ENCODE data around the gene CPVL. TPM values are rescaled to one million over a fixed set of nuclear protein-coding genes. Genes with fewer than 3 reads are reported as not detected.

CPVL gene
- total RNA-seq, 1 experiment from 2014 or later = 1.1 TPM

DNA sequence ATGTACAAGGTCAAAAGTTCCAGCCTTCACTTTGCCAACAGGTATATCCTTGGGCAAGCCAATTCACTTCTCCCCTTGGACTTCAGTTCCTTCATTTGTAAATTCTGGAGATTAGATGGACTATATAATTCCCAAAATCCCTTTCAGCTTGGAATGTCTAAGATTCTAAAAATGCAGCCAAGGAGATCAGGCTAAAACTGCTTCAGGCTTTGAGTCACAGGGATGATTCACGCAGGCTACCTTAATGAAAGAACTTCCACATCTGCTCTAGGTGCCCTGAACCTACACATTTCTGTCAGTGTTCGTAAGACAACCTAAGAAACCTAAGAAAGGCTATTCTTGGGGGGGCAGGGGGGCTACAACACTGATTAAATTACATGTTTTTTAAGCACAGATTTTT lies 7.1 kb downstream of the CPVL start:
- no TSS peak for BruUV-seq (replicated peaks)
- intact Hi-C loops (cut with micrococcal nuclease; ENCODE audit: unreplicated experiment) (no loop called here), in situ Hi-C loops (cut with HindIII; ENCODE audit: low pct_unique_long_range_greater_than_20kb, low sequenced_read_pairs) (no loop called here)
- POLR2A ChIA-PET = no interaction called here
- H3K9me3 ChIP-seq (ENCODE audit: control insufficient read depth, insufficient read depth, low read depth, low read length) = no peaks in the 10 kb centered on the region
- peaks cover 17% of the 10 kb centered on the region for H3K27me3 ChIP-seq (ENCODE audit: control insufficient read depth, insufficient read depth, low read length)
- TF ChIP-seq CTCF (IDR thresholded peaks at IDR 0.05) = no peak
- TF ChIP-seq SIN3A (IDR thresholded peaks at IDR 0.05; ENCODE audit: borderline replicate concordance, insufficient read depth, low read depth, low read length) = no peak
- TF ChIP-seq, protein P1, sequence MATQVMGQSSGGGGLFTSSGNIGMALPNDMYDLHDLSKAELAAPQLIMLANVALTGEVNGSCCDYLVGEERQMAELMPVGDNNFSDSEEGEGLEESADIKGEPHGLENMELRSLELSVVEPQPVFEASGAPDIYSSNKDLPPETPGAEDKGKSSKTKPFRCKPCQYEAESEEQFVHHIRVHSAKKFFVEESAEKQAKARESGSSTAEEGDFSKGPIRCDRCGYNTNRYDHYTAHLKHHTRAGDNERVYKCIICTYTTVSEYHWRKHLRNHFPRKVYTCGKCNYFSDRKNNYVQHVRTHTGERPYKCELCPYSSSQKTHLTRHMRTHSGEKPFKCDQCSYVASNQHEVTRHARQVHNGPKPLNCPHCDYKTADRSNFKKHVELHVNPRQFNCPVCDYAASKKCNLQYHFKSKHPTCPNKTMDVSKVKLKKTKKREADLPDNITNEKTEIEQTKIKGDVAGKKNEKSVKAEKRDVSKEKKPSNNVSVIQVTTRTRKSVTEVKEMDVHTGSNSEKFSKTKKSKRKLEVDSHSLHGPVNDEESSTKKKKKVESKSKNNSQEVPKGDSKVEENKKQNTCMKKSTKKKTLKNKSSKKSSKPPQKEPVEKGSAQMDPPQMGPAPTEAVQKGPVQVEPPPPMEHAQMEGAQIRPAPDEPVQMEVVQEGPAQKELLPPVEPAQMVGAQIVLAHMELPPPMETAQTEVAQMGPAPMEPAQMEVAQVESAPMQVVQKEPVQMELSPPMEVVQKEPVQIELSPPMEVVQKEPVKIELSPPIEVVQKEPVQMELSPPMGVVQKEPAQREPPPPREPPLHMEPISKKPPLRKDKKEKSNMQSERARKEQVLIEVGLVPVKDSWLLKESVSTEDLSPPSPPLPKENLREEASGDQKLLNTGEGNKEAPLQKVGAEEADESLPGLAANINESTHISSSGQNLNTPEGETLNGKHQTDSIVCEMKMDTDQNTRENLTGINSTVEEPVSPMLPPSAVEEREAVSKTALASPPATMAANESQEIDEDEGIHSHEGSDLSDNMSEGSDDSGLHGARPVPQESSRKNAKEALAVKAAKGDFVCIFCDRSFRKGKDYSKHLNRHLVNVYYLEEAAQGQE (IDR thresholded peaks at IDR 0.05; ENCODE audit: insufficient read depth in 1 of 2, low read depth in 2 of 2, low read length in 1 of 2) = no peak
- TF ChIP-seq POLR2AphosphoS5 (IDR thresholded peaks at IDR 0.05; ENCODE audit: low read depth, low read length) = no peak
- no peak for TF ChIP-seq TCF7L2 (IDR thresholded peaks at IDR 0.05; ENCODE audit: low read depth, low read length)
- CTCF ChIA-PET = no interaction called here
- H3K4me1 ChIP-seq (ENCODE audit: control insufficient read depth, insufficient read depth, low read length) = no peaks in the 10 kb centered on the region
- ATAC-seq = no peak
- no peak for DNase-seq (ENCODE audit: low read depth, low spot score)
- H3K36me3 ChIP-seq (ENCODE audit: control insufficient read depth, insufficient read depth, low read length) = no peaks in the 10 kb centered on the region
- H3K27ac ChIP-seq (ENCODE audit: low read length) = no peak overlapping the region
- H3K4me3 ChIP-seq (ENCODE audit: low read depth in 2 of 2, low read length in 2 of 2) = no peak overlapping the region

DNA sequence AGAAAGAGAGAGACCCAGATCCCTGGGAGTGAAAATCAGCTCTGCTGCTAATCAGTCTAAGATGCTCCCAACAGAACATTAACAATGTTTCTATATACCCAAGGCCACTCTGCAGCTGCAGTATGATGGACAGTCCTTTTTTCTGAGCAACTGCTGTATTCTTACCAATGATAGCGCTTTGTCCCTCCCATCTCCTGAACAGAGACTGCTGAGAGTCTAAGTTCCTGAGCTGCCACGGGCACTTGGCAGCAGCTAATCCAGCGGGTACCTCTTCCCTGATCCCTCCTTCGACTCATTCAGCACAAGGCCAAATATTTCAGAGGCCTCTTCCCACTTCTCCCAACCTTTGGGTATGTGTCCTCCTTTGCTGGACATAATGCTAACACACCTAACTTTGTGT lies 7.7 kb downstream of the CPVL start:
- in situ Hi-C loops (cut with HindIII; ENCODE audit: low pct_unique_long_range_greater_than_20kb, low sequenced_read_pairs) (no loop called here), intact Hi-C loops (cut with micrococcal nuclease; ENCODE audit: unreplicated experiment) (no loop called here)
- H3K4me1 ChIP-seq (ENCODE audit: control insufficient read depth, insufficient read depth, low read length) = no peaks in the 10 kb centered on the region
- DNase-seq (ENCODE audit: low read depth, low spot score) = no peak
- TF ChIP-seq CTCF (IDR thresholded peaks at IDR 0.05) = no peak
- no peak for TF ChIP-seq SIN3A (IDR thresholded peaks at IDR 0.05; ENCODE audit: borderline replicate concordance, insufficient read depth, low read depth, low read length)
- no peak for TF ChIP-seq TCF7L2 (IDR thresholded peaks at IDR 0.05; ENCODE audit: low read depth, low read length)
- no peak for TF ChIP-seq POLR2AphosphoS5 (IDR thresholded peaks at IDR 0.05; ENCODE audit: low read depth, low read length)
- TF ChIP-seq, protein P1 (IDR thresholded peaks at IDR 0.05; ENCODE audit: insufficient read depth in 1 of 2, low read depth in 2 of 2, low read length in 1 of 2) = no peak
- ChIA-PET CTCF (no interaction called here), POLR2A (no interaction called here)
- peaks cover 17% of the 10 kb centered on the region for H3K27me3 ChIP-seq (ENCODE audit: control insufficient read depth, insufficient read depth, low read length)
- ATAC-seq = no peak
- no peak overlapping the region for H3K4me3 ChIP-seq (ENCODE audit: low read depth in 2 of 2, low read length in 2 of 2)
- H3K9me3 ChIP-seq (ENCODE audit: control insufficient read depth, insufficient read depth, low read depth, low read length) = no peaks in the 10 kb centered on the region
- H3K27ac ChIP-seq (ENCODE audit: low read length) = no peak overlapping the region
- BruUV-seq (replicated peaks) = no TSS peak
- no peaks in the 10 kb centered on the region for H3K36me3 ChIP-seq (ENCODE audit: control insufficient read depth, insufficient read depth, low read length)

Data from Panc1 (cell line).